Airway epithelial cell (primary cell): ENCODE results near the gene TECPR1. TPM values are rescaled to one million over a fixed set of nuclear protein-coding genes. Genes with fewer than 3 reads are reported as not detected.

Source experiments
- total RNA-seq: library from RNA; depleted of rRNA; stranded (reverse); fragments of >200 nt; gene quantifications from 2 replicates; pipeline ENCODE4 v1.2.3, GENCODE V29; 2015

The TECPR1 gene, protein sequence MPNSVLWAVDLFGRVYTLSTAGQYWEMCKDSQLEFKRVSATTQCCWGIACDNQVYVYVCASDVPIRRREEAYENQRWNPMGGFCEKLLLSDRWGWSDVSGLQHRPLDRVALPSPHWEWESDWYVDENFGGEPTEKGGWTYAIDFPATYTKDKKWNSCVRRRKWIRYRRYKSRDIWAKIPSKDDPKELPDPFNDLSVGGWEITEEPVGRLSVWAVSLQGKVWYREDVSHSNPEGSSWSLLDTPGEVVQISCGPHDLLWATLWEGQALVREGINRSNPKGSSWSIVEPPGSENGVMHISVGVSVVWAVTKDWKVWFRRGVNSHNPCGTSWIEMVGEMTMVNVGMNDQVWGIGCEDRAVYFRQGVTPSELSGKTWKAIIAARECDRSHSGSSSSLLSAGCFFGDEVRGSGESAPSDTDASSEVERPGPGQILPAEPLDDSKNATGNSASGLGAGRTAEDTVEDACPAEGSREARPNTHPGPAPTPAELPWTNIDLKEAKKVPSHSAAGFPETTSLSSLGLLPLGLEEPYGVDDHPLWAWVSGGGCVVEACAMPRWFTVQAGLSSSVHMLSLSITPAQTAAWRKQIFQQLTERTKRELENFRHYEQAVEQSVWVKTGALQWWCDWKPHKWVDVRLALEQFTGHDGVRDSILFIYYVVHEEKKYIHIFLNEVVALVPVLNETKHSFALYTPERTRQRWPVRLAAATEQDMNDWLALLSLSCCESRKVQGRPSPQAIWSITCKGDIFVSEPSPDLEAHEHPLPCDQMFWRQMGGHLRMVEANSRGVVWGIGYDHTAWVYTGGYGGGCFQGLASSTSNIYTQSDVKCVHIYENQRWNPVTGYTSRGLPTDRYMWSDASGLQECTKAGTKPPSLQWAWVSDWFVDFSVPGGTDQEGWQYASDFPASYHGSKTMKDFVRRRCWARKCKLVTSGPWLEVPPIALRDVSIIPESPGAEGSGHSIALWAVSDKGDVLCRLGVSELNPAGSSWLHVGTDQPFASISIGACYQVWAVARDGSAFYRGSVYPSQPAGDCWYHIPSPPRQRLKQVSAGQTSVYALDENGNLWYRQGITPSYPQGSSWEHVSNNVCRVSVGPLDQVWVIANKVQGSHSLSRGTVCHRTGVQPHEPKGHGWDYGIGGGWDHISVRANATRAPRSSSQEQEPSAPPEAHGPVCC
- total RNA-seq, result 8.6 and 10.9 TPM in 2 replicates

DNA sequence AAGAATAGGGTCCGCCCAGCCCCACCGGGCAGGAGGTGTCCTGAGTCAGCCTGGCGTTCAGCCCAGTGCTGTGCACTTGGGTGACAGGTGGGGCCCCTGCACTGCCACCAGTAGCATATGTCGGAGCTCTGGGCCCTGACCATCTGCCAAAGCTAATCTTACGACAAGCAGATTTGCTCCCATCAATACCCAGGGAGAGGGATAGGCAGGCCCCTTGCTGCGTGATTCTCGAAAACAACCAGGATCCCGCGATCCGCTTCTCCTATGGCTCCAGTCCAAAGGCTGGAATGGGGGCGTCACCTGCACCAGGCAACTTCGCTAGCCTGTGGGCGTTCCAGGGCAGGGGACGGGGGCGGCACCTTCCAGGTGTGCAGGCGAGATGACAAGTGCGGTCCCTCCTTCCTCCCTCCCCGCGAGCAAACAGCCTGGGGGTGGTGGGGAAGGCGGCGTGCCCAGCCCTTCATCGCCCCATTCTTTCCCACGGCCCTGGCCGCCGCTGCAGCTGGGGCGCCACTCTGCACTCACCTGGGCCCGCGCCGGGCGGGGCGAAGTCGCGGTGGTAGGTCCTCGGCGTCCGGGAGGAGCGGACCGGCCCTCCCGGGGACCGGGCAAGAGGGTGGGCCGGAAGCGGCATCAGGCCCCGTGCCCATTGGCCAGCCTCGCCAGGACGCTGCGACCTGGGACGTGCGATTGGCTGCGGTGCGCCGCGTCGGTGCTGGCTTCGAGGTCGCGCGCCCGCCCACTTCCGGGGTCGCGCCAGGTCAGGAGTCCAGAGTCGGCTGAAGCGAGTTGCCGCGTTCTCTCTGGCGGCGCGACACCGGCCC lies at the start of gene TECPR1:
TSS of gene TECPR1 (minus strand) at position 632 of the 824 bp plus-strand sequence. CDS start 6,086 bp downstream, outside the sequence.

GRCh38 chr7:98280791-98281756 lies 29.0 kb upstream of the TECPR1 start, which contains the start of gene BRI3:
BRI3 (plus strand) TSS chr7:98281686; CDS start chr7:98281796, 110 bp downstream.

GRCh38 chr7:98211221-98211675 lies 40.8 kb downstream of the TECPR1 start, which contains the start of gene BHLHA15:
BHLHA15 (plus strand) TSS chr7:98211439; CDS start chr7:98212310, 871 bp downstream.

Other genes starting within 250 kb of the TECPR1 start
- 12.6 and 15.8 TPM in 2 replicates for gene LMTK2, start 145.4 kb downstream of the TECPR1 start, total RNA-seq
- gene BHLHA15, start 40.8 kb downstream of the TECPR1 start, total RNA-seq, result 0.78 and 1.3 TPM in 2 replicates
- gene BRI3, start 29.5 kb upstream of the TECPR1 start, total RNA-seq, result 21.8 and 24.8 TPM in 2 replicates
- gene BAIAP2L1, start 148.9 kb upstream of the TECPR1 start, total RNA-seq, result 29.0 and 29.4 TPM in 2 replicates